ENCODE measurements around the gene PTDSS2. TPM values are rescaled to one million over a fixed set of nuclear protein-coding genes. Genes with fewer than 3 reads are reported as not detected.

PTDSS2 gene
- total and polyA plus RNA-seq, 2 experiments from 2014 or later = 22.7 to 145 TPM

DNA sequence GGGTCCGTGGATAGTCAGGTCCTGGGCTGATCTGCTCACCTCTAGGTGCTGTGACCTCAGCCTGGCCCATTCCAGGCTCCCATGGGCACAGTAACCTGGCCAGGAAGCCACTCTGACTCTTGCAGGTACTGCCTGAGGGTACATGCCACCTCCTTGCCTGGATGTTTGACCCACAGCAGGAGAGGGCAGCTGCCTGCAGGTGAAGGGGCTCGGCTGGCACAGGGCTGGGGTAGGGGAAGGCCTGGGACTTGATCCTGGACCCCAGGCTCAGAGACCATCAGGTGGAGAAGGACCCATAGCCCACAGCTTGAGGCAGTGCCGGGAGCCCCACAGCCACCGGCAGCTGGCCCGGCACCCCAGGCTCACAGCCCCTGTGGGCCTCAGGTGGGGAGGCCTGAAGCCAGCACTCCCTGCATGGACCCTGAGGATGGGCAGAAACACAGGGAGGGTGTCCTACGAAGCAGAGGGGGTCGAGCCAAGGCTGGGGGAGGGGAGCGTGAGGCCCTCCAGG is 89.9 kb downstream of the PTDSS2 start:
- peaks cover 17% of the 10 kb centered on the region; the same call in 1 of the 2 replicates for H3K27me3 ChIP-seq (ENCODE audit: insufficient read depth)
- H3K27ac ChIP-seq (ENCODE audit: low read depth) = no peak overlapping the region
- Mint-ChIP-seq H3K36me3 (ENCODE audit: low read depth) (peaks cover 5% of the 10 kb centered on the region), H3K27me3 (ENCODE audit: insufficient read depth, low read depth, poor library complexity) (peaks cover 23% of the 10 kb centered on the region), H3K27ac (no peak overlapping the region), H3K4me1 (peaks cover 3% of the 10 kb centered on the region; the same call in 2 of the 3 replicates), H3K9me3 (peaks cover 2% of the 10 kb centered on the region; the same call in 2 of the 3 replicates), H3K4me3 (no peak overlapping the region)
- no peak for DNase-seq (ENCODE audit: low spot score)
- no peak for ATAC-seq
- H3K4me1 ChIP-seq (ENCODE audit: insufficient read depth) = no peaks in the 10 kb centered on the region; the same call in 1 of the 2 replicates
- no peak overlapping the region for H3K4me2 ChIP-seq
- H3K9me2 ChIP-seq (ENCODE audit: insufficient read depth) = no peaks in the 10 kb centered on the region
- no peak overlapping the region for H3K4me3 ChIP-seq
- no peaks in the 10 kb centered on the region for H3K79me2 ChIP-seq (replicated peaks; ENCODE audit: insufficient read depth)
- TF ChIP-seq ZNF331 (CRISPR knock-in tag; IDR thresholded peaks at IDR 0.05; ENCODE audit: low read depth) = no peak
- TF ChIP-seq JUNB (IDR thresholded peaks at IDR 0.05; ENCODE audit: unreplicated experiment) = no peak
- TF ChIP-seq NANOG (IDR thresholded peaks at IDR 0.05; ENCODE audit: borderline replicate concordance) = no peak
- TF ChIP-seq, protein P1, sequence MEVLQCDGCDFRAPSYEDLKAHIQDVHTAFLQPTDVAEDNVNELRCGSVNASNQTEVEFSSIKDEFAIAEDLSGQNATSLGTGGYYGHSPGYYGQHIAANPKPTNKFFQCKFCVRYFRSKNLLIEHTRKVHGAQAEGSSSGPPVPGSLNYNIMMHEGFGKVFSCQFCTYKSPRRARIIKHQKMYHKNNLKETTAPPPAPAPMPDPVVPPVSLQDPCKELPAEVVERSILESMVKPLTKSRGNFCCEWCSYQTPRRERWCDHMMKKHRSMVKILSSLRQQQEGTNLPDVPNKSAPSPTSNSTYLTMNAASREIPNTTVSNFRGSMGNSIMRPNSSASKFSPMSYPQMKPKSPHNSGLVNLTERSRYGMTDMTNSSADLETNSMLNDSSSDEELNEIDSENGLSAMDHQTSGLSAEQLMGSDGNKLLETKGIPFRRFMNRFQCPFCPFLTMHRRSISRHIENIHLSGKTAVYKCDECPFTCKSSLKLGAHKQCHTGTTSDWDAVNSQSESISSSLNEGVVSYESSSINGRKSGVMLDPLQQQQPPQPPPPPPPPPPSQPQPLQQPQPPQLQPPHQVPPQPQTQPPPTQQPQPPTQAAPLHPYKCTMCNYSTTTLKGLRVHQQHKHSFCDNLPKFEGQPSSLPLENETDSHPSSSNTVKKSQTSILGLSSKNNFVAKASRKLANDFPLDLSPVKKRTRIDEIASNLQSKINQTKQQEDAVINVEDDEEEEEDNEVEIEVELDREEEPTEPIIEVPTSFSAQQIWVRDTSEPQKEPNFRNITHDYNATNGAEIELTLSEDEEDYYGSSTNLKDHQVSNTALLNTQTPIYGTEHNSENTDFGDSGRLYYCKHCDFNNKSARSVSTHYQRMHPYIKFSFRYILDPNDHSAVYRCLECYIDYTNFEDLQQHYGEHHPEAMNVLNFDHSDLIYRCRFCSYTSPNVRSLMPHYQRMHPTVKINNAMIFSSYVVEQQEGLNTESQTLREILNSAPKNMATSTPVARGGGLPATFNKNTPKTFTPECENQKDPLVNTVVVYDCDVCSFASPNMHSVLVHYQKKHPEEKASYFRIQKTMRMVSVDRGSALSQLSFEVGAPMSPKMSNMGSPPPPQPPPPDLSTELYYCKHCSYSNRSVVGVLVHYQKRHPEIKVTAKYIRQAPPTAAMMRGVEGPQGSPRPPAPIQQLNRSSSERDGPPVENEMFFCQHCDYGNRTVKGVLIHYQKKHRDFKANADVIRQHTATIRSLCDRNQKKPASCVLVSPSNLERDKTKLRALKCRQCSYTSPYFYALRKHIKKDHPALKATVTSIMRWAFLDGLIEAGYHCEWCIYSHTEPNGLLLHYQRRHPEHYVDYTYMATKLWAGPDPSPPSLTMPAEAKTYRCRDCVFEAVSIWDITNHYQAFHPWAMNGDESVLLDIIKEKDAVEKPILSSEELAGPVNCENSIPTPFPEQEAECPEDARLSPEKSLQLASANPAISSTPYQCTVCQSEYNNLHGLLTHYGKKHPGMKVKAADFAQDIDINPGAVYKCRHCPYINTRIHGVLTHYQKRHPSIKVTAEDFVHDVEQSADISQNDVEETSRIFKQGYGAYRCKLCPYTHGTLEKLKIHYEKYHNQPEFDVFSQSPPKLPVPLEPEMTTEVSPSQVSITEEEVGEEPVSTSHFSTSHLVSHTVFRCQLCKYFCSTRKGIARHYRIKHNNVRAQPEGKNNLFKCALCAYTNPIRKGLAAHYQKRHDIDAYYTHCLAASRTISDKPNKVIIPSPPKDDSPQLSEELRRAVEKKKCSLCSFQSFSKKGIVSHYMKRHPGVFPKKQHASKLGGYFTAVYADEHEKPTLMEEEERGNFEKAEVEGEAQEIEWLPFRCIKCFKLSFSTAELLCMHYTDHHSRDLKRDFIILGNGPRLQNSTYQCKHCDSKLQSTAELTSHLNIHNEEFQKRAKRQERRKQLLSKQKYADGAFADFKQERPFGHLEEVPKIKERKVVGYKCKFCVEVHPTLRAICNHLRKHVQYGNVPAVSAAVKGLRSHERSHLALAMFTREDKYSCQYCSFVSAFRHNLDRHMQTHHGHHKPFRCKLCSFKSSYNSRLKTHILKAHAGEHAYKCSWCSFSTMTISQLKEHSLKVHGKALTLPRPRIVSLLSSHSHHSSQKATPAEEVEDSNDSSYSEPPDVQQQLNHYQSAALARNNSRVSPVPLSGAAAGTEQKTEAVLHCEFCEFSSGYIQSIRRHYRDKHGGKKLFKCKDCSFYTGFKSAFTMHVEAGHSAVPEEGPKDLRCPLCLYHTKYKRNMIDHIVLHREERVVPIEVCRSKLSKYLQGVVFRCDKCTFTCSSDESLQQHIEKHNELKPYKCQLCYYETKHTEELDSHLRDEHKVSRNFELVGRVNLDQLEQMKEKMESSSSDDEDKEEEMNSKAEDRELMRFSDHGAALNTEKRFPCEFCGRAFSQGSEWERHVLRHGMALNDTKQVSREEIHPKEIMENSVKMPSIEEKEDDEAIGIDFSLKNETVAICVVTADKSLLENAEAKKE (CRISPR knock-in tag; IDR thresholded peaks at IDR 0.05) = no peak
- no peak for TF ChIP-seq STAT1 (IDR thresholded peaks at IDR 0.05; ENCODE audit: unreplicated experiment)
- TF ChIP-seq, protein P2, sequence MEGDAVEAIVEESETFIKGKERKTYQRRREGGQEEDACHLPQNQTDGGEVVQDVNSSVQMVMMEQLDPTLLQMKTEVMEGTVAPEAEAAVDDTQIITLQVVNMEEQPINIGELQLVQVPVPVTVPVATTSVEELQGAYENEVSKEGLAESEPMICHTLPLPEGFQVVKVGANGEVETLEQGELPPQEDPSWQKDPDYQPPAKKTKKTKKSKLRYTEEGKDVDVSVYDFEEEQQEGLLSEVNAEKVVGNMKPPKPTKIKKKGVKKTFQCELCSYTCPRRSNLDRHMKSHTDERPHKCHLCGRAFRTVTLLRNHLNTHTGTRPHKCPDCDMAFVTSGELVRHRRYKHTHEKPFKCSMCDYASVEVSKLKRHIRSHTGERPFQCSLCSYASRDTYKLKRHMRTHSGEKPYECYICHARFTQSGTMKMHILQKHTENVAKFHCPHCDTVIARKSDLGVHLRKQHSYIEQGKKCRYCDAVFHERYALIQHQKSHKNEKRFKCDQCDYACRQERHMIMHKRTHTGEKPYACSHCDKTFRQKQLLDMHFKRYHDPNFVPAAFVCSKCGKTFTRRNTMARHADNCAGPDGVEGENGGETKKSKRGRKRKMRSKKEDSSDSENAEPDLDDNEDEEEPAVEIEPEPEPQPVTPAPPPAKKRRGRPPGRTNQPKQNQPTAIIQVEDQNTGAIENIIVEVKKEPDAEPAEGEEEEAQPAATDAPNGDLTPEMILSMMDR (conservative IDR thresholded peaks at IDR 0.05; ENCODE audit: low read depth in 2 of 2) = no peak
- TF ChIP-seq, protein P3, sequence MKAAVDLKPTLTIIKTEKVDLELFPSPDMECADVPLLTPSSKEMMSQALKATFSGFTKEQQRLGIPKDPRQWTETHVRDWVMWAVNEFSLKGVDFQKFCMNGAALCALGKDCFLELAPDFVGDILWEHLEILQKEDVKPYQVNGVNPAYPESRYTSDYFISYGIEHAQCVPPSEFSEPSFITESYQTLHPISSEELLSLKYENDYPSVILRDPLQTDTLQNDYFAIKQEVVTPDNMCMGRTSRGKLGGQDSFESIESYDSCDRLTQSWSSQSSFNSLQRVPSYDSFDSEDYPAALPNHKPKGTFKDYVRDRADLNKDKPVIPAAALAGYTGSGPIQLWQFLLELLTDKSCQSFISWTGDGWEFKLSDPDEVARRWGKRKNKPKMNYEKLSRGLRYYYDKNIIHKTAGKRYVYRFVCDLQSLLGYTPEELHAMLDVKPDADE (IDR thresholded peaks at IDR 0.05) = no peak
- TF ChIP-seq EZH2phosphoT487 (IDR thresholded peaks at IDR 0.05; ENCODE audit: unreplicated experiment) = no peak
- TF ChIP-seq POLR2AphosphoS5 (IDR thresholded peaks at IDR 0.05; ENCODE audit: low read depth) = no peak
- no peak for TF ChIP-seq ZNF114 (CRISPR knock-in tag; IDR thresholded peaks at IDR 0.05)
- TF ChIP-seq CREB1 (CRISPR knock-in tag; IDR thresholded peaks at IDR 0.05; ENCODE audit: low read depth) = no peak
- peaks cover 11% of the 10 kb centered on the region for H3F3A ChIP-seq (replicated peaks; ENCODE audit: low read depth)
- H2AFZ ChIP-seq = no peak overlapping the region
- no peaks in the 10 kb centered on the region for H3K36me3 ChIP-seq (ENCODE audit: insufficient read depth)
- no peaks in the 10 kb centered on the region for H4K20me1 ChIP-seq (replicated peaks; ENCODE audit: insufficient read depth)

Measured in GM23338 (cell line).